HG03066 (cell line): Measurements from ENCODE around the gene CDHR2.

Experiments used
- ATAC-seq: cut with Tn5 transposase; IDR thresholded peaks from one replicate; pipeline ENCODE4 v1.9.1; 2021; ENCODE audit warnings: low read depth; ENCODE audit not compliant: unreplicated experiment

Gene CDHR2

GRCh38 chr5:176548967-176549444 is at the start of gene CDHR2:
TSS of gene CDHR2 (plus strand) at chr5:176549342. CDS start at chr5:176565353, 16,011 bp downstream.
- ATAC-seq: no peak

DNA sequence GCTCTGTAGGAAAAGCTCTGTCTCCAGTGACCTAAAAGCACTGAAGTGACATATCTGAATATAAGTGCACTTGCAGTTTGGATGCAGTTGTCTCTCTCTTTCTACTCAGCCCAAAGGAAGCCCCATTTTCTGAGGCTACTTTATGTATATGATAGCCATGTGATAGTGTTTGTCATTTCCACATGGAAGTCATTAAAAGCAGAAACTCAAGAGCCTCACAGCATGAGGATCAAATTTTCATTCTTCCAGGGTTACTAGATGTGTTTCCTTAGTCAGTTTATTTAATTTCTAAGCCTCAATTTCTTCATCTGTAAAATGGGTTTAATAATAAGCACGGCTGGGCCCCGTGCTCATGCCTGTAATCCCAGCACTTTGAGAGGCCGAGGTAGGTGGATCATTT is 48.6 kb upstream of the CDHR2 start:
- ATAC-seq: no peak

DNA sequence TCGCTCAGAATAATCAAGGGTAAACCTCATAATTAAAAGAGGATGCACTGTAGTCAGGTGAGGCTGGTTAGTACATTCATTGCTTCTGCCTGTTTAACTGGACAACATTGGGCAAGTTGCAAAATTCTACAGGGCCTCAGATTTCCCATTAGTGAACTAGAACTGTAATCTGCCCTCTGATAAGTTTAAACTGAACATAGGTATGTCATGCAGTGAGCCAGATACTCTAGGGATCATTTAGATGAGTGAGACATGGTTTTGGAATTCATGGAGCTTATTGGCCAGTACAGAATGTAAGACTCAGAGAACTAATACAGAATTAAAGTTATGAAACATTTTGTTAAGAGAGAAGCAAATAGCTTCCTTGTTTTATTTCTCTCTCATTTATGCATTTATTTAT is 47.8 kb upstream of the CDHR2 start:
- no peak for ATAC-seq

DNA sequence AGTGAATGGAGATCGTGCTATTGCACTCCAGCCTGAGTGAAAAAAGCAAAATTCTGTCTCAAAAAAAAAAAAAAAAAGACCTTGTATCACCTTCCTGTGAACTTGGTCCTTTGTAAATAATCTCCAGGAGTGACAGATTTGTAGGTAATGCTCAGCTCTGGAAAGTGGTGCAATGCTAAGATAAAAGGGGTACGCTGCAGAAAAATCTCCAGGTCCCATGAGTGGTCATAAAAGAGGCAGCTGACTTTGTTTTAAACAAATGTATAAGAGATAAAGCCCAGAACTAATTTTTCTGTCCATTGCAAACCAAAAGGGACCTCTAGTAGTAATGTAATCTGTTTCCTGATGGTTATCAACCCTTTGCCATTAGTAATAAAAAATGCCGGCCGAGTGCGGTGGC is 45.6 kb upstream of the CDHR2 start:
- no peak for ATAC-seq

GRCh38 chr5:176507911-176508310 is 41.2 kb upstream of the CDHR2 start:
- no peak for ATAC-seq

DNA sequence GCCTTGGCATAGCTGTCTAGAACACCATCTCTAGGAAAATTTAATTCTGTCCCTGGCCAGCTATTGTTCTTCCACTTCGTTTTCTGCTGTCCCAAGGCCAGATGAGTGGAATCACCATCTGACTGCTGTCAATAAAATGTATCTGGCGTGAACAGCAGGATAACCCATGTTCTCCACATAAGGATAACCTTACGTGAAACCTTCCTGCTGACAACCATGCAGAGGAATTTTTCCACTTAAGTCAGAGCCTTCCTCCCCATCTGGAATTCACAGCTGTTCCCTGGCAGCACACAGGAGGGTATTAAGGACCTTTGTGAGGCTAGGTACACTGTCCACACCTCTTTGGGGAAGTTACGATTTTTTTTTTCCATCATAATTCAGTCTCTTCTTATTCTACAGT is 40.5 kb upstream of the CDHR2 start:
- ATAC-seq: no peak

DNA sequence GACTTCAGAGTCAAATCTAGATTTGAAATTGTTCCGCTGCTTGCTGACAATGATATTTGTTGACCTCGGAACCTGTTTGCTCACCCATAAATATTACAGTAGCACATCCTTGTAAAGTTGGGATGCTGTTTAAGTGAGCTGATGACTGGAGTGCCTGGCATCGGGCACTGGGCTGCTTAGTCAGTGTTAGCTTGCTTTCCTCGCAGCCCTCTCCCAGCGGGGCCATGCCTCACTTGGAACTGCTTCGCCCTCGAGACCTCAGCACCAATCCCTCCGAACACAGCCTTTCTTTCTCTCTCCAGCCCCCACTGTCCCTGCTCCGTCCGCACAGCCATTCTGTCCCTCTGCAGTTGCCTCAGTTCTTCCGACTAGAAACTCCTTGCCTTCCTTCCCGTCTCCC is 35.4 kb upstream of the CDHR2 start:
- ATAC-seq: no peak

GRCh38 chr5:176514244-176514950 is 34.7 kb upstream of the CDHR2 start:
- no peak for ATAC-seq

- no peak for ATAC-seq
Observed at GRCh38 chr5:176515396-176515795, 33.7 kb upstream of the CDHR2 start.

- ATAC-seq: no peak
Observed at GRCh38 chr5:176517053-176517661, 32.0 kb upstream of the CDHR2 start.

DNA sequence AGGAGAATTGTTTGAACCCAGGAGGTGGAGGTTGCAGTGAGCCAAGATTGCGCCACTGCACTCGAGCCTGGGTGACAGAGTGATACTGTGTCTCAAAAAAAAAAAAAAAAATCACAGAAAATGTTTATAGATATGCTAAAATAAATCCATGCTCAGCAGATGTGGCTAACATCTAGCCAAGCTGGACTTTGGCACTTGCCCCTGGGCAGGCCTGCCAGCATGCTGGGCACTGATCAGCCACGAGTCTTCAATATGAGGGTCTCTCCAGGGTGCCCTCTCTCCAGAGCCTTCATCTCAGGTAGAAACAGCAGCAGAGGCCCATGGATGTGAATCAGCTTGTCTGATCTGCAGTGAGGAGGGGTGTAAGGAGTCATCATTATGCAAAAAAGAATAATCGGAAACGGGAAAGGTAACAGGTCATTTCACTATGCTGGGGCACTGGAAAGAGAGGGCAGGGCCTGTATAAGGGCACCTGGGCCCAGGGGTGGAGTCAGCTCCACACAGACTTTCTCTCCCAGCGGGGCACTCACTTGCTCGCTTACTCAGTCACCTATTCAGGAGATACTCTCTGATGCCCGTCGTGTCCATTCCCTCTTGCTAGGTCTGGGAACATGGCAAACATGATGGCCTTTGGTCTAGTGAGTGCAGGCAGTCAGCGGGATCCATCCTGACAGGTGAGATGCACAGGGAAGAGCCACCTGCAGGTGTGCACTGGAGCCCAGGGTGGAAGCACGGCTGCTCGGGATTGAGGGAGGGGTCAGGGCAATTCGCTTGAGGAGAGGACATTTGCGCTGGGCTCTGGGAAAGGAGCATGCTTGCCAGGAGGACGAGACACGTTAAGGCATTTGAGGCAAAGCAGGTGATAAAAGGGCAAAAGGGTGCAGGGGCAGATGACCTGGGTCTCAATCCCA is 29.1 kb upstream of the CDHR2 start:
- ATAC-seq: no peak

DNA sequence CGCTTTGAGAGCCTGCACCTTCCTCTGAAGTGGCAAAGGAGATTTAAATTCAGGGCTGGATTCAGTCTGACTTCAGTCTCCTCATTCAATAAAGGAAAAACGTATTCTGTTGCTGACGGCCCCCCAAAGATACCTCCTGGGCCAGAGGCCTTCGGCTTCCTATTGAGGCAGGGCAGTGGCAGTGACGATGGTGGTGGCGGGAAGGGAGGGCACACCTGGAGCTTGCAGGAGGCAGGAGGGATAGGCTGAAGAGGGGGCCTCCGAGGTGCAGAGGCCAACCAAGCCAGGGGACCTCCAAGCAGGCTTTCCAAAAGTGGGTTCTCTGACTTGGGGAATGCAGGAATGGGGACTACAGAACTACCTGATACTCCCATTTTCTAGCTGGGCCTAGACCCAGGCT is 27.9 kb upstream of the CDHR2 start:
- no peak for ATAC-seq

GRCh38 chr5:176521699-176522263 is 27.4 kb upstream of the CDHR2 start:
- ATAC-seq: no peak

GRCh38 chr5:176524138-176524537 is 25.0 kb upstream of the CDHR2 start:
- ATAC-seq: no peak

DNA sequence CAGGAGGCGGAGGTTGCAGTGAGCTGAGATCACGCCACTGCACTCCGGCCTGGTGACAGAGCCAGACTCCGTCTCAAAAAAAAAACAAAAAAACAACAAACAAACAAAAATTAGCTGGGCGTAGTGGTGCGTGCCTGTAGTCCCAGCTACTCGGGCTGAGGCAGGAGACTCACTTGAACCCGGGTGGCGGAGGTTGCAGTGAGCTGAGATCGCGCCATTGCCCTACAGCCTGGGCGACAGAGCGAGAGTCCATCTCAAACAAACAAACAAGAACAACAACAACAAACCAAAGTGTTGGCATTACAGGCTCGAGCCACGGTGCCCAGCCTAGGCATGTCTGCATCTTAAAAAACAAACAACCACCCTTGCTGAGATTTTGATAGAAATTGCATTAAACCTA is 24.2 kb upstream of the CDHR2 start:
- ATAC-seq: no peak

DNA sequence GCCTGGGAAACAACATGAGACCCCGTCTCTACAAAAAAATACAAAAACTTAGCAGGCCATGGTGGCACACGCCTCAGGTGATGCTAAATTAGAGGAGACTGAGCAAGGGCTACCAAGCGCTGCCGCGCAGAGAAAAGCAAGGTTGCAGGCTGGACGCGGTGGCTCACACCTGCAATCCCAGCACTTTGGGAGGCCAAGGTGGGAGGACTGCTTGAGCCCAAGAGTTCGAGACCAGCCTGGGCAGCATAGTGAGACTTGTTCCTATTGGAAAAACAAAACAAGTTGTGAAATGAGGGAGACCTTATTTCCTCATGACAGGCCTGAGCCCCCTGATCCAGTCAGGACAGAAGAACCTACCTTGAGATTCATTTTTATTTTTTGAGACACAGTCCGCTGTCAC is 23.5 kb upstream of the CDHR2 start:
- no peak for ATAC-seq

GRCh38 chr5:176526462-176526861 is 22.7 kb upstream of the CDHR2 start:
- no peak for ATAC-seq

DNA sequence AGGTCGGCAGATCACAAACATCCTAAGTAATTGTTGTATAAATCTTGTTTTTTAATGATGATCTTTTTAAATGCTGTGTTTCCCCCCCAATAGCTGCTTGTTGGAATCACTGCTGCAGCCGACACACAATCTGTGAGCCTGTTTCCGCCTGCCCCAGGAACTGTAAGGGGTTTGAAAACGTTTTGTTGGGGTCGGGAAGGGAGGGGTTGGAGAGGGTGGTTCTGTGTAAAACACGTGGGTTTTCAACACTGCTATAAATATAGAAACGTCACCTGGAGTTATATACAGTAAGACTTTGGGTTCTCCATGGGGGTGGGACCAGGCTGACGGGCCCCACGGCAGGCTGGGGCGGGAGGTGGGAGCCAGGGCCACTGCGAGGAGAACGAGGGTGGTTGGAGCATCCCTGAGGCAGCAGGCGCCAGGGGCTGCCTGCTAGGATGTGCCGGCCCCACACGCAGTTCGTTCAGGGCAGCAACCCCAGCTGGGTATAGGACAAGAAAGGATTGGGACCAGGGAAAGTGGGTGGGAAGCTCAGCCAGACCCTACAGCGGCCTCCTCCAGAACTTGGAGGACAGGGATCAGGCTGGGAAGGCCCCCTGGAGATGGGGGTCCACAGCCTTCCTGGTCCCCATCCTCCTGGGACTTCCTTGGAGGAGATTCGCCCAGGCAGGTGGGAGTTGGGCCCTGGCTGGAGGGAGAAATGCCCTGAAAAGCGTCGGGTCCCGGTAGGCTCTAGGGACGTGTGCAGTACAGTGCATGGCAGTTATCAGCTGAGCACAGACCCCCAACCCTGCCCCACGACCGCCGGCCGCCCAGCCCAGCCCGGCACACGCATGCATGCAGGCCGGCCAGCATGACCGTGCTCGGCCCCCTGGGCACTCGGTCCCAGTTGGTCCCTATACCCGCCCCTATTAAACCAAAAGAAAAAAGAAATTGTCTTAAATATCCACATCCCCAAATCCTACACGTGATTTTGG is 21.6 kb upstream of the CDHR2 start:
- no peak for ATAC-seq

- no peak for ATAC-seq
Observed at GRCh38 chr5:176528301-176528700, 20.8 kb upstream of the CDHR2 start.

GRCh38 chr5:176528761-176529115 is 20.4 kb upstream of the CDHR2 start:
- no peak for ATAC-seq
